ENCODE data around the gene PLCB1.

Gene PLCB1

DNA sequence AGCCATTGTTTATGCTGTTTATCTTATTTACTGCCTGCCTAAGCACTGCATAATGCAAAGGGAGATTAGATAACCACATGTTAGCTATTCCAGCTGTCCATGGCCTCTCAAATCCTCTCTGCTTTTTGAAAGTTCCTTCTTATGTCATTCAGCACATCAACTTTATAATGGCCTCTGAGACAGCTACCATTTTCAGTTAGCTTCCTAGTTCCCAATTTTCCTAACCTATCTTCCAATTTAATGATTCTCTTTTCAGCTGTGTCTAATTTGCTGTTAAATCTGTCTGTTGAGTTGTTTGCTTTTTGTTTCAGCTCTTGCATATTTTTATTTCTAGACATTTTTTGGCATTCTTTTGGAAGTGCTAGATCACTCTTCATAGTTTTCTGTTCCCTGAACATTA lies 763.4 kb downstream of the PLCB1 start:
- no peak for DNase-seq (ENCODE audit: low read depth)

DNA sequence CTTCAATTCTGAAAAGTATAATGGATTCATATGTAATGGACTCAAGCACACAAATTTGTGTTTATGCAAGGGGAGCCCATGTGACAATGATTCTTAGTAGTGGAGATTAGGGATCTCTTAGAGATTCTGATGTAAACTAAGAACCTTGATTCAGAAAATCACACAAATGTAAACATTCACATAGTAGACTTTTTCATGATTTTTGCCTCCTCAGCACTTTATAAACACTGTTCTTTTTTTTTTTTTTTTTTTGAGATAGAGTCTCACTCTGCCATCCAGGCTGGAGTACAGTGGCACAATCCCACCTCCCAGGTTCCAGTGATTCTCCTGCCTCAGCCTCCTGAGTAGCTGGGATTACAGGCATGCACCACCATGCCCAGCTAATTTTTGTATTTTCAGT lies 766.8 kb downstream of the PLCB1 start:
- DNase-seq (ENCODE audit: low read depth) = no peak

DNA sequence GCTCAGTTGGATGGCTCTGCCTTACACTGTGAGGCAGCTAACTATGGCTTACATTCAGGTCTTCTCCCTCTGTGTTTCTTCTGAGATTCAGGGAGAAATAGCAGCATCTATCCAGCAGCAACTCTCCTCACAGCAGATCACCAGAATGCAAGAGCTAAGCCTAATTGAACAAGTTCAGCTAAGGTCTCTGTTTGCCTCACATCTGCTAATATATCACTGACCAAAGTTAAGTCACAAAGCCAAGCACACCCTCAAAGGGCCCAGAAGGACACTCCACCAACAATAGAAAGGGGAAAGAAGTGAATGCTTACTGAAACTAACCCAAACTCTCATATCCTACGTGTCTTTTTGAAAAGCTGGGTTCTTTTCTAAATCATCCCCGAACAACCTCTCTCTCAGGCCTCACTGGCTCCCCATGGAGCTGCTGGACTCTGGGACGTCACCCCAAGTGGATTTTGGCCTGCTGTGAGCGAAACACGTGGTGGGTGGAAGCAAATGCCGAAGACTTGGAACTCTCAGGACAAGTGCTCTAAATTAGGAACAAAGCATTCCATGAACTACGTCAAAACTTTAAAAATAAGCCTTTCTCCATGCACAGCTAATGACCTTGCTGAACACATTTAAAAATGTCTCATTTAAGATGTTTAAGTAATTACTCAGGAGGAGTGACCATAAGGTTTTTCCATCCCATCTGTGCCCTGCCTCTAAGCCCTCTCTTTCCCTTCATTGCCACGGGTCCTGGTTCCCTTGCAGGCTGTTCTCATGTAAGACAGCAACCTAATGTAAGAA lies 769.4 kb downstream of the PLCB1 start:
- DNase-seq (ENCODE audit: low read depth) = no peak

DNA sequence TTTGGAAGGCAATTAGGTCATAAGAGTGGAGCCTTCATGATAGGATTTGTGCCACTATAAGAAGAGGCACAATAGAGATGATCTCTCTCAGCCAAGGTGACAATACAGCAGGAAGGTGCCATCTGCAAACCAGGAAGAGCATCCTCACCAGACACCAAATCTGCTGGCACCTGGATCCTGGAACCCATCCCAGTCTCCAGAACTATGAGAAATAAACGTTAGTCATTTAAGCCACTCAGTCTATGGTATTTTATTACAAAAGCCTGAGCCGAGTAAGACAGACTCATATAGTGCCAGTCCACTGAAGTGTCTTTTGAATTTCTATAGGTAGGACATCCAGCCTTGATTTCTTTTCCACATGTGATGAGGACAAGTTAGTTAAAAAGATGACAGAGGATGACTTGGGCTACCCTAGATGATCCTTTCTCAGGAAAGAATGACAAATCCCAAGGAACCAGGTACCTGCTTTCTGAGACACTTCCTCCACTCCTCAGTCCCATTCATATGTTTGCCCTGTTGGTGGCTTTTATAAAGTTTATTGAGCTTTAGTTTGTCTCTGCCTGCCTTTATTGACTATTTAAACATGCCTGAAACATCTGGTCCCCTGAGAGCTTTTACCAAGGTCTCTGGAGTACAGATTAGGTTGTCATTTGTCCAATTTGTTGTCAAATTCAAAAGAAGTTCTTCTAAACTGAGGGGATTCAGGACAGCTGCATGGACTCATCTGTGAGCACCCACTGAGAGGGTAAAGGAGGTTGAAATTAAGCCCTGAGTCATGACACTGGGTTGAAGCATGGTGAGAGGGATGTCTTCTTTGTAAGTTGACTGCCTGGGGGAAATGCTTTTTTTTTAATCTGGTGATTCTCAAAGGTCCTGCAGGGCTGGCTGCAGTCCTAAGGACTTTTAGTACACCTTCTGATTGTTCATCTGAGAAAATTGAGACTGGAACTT lies 771.9 kb downstream of the PLCB1 start:
- no peak for DNase-seq (ENCODE audit: low read depth)

DNA sequence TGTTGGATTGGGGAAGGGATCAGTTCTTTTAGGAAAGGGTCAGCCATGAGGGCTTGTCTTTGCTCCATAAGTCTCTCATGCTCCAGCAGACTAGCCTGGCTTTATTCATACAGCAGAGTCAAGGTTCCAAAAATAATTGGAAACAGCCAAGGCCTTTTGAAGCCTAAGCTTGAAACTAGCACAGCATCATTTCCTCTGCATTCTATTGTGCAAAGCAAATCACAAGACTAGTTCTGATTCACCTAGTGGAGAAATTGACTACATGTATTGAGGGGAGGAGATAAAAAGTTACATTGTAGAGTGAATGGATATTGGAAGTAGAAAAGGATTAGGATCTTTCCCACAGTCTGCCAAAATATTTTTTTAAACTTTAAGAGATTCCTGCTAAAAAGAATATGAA lies 777.5 kb downstream of the PLCB1 start:
- no peak for DNase-seq (ENCODE audit: low read depth)

DNA sequence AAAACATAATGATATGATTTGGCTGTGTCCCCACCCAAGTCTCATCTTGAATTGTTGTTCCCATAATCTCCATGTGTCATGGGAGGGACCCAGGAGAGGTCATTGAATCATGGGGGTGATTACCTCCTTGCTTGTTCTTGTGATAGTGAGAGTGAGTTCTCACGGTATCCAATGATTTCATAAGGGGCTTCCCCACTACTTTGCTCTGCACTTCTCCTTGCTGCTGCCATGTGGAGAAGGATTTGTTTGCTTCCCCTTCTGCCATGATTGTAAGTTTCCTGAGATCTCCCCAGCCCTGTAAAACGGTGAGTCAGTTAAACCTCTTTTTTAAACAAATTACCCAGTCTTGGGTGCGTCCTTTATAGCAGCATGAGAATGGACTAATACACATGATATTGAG lies 780.0 kb downstream of the PLCB1 start:
- DNase-seq (ENCODE audit: low read depth) = no peak

DNA sequence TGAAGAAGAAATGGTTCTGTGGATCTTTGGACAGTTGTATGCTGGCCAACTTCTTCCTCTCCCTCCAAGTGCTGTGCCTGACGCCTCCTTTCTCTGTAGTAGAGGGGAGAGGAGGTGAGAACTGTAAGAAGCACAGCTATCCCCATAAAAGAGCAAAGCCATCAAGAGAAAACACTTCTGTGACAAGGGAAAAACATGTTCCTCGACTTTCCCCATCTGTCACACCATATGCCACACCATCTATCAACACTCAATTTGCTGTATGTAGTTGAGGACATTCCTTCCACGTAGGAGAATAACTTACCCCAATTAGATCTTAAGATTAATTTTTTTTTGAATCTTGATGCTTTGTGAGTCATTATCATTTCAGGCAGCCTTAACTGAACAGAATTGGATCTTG lies 780.7 kb downstream of the PLCB1 start:
- DNase-seq (ENCODE audit: low read depth) = no peak

DNA sequence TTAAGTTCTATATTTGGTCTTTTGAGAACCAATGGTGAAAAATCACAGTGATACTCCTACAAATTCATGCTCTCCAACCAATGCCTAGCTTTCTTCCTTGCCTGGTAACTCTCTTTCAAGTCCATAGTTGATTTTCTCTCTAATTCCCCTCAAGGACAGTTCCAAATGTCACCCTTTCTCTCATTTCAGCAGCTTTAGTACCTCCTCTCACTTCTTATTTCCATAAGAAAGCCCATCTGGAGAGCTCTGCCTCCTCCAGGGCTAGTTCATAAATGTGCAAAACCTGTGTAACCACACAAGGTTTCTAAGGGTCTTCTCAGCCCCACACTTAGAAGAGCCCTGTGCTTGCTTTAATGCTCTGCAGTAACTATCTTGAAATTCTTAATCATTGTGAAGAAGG lies 781.4 kb downstream of the PLCB1 start:
- DNase-seq (ENCODE audit: low read depth) = no peak

DNA sequence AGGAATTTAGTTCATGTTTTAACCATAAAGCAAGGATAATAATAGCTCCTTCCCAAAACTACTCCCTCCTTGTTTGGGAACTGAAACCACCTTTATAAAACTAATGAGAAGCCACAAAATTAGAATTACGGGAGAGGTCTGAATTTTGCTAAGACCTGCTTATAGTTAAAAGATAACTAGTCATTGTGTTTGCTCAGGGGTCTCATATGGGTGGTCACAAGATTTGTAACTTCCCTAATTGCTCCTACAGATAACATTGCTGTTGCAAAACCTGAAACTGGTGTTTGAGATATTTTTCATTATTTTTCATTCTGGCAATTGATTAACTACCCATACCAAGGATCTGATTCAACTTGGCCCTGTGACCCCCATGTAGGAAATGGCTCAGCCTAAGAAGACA lies 782.4 kb downstream of the PLCB1 start:
- DNase-seq (ENCODE audit: low read depth) = no peak

DNA sequence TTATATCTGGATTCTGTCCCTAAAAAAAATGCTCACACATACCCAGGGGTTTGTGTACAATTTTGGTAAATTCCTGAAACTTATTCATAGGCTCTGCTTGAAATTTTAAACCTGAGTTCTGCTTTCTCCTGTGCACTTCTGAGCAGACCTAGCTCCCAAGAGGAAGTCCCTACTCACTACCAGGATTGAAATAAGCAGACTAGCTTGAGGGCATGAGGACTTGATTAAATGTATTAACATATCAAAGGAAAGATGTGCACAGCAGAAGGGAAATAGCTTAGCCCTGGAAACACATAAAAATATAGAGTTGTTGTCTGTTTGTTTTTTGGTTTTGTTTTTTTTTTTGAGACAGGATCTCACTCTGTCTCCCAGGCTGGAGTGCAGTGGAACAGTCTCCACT lies 785.0 kb downstream of the PLCB1 start:
- no peak for DNase-seq (ENCODE audit: low read depth)

DNA sequence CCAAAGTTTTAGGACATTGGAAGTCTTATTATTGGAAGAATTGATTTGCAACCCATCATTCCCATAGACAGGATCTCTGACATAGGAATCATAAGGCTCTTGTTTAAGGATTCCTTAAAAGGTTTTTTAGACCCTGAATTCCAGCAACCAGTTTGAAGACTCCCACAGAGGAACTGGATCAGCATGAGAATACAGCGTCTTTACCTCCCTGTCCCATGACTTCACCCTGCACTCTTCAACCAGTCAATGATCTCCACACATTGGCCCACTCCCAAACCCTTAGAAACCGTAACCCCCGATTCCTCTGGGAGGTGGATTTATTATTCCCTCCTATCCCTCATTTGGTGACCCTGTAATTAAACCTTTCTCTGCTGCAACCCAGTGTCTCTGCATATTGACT lies 786.1 kb downstream of the PLCB1 start:
- no peak for DNase-seq (ENCODE audit: low read depth)

DNA sequence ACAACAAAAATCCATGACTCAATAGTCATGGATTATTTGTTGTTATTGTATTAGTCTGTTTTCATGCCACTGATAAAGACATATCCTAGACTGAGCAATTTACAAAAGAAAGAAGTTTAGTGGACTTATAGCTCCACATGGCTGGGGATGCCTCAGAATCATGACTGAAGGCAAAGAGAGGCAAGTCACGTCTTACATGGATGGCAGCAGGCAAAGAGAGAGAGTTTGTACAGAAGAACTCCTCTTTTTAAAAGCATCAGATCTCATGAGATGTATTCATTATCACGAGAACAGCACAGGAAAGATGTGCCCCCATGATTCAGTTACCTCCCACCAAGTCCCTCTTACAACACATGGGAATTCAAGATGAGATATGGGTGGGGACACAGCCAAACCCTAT lies 792.5 kb downstream of the PLCB1 start:
- DNase-seq (ENCODE audit: low read depth) = no peak

DNA sequence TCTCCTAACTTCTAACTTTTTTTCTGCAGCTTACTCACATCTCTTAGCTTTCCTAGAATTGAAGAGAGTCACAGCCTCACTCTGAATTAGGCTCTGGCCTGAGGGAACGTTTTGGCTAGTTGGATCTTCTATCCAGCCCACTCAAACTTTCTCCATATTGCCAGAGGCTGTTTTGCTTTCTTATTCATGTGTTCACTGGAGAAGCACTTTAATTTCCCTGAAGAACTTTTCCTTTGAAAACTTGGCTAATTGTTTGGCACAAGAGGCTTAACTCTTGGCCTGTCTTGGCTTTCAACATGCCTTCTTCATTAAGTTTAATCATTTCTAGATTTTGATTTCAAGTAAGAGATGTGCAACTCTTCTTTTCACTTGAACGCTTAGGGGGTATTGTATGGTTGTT lies 798.7 kb downstream of the PLCB1 start:
- DNase-seq (ENCODE audit: low read depth) = no peak

DNA sequence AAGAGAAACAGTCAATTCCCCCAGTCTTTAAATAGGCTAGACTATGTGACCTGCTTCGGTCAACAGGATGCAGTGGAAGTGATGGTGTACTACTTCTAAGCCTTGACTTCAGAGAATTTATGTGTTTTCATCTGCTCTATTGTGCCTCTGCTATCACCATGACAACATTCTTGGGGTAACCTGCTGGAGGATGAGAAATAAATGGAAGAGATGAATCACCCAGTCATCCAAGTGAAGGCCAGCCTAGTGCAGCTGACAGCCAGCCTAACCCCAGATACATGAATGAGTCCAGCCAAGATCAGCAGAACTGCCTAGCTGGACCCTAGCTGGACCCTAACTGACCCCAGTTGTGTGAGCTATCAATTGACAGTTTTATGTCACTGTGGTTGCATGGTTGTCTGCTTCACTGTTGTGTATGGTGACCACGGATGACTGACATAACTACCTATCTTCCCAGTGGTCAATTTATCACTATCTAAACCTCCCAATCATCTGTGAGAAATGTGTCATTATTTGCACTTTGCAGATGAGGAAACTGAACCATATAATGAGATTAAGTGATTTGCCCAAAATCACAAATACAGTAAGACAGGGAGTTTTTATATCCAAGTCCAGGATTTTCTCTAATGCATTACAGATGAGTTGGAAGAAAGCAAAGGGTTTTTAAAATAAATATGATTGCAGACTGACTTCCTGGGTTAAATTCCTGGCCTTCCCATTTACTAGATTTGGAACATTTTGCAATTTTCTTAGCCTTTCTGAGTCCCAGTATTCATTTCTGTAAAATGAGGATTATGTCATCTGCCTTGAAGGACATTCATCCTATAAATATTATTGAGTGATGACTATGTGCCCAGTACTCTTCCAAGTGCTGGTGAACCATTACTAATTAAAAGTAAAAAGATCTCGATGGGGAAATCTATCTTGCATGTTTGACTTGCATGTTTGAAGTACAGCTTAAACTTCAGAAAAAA lies 800.4 kb downstream of the PLCB1 start:
- no peak for DNase-seq (ENCODE audit: low read depth)

DNA sequence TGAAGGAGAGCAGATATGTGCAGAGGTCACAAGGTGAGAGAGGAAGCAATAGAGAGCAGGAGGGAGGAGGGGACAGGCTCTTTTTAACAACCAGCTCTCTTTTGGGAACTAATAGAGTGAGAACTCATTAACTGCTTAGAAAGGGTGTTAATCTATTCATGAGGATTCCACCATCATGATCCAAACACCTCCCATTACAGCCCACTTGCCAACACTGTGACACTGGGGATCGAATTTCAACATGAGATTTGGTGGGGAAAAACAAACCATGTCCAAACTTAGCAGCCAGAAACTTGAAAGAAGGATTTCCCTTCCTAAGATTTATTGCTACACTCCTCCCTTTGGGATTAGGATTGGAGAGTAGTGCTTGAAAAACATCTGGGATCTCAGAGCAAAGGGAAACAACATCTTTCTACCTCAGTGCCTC lies 801.3 kb downstream of the PLCB1 start:
- DNase-seq (ENCODE audit: low read depth) = no peak

DNA sequence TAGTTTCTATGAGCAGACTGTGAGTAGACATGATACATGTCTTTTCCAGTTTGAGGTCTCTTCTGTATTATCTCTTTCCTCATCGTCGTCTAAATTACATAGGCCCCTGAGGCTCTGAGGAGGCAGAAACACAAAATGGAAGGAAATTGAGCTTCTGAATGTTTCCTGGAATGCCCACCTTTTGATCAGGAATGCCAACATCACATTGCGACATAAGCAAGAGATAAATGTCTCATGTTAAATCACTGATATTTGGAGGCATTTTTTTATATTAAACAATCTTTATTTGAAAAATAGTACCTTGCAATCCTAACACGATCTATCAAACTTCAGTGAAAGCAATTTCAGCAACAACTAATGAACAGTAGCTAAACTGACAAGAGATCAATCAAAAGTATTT lies 802.3 kb downstream of the PLCB1 start:
- no peak for DNase-seq (ENCODE audit: low read depth)

Data from activated T-cell treated with anti-CD3 and anti-CD28 coated beads for 48 hours (primary cell).